Hippocampal formation (tissue), 2 donors: ENCODE measurements around the gene RUVBL1.
A peak's percentile ranks its signal among the peaks of the same experiment; 100 is the strongest.

Source experiments
- DNase-seq, 2 donors: peaks; one replicate each; lab custom pipeline; 2025; lab: John Stamatoyannopoulos, UW

Gene RUVBL1

GRCh38 chr3:128083396-128083795 lies 40.2 kb downstream of the RUVBL1 start:
- DNase-seq = no peak

- no peak for DNase-seq
Measured at GRCh38 chr3:128082546-128082945, 41.1 kb downstream of the RUVBL1 start.

DNA sequence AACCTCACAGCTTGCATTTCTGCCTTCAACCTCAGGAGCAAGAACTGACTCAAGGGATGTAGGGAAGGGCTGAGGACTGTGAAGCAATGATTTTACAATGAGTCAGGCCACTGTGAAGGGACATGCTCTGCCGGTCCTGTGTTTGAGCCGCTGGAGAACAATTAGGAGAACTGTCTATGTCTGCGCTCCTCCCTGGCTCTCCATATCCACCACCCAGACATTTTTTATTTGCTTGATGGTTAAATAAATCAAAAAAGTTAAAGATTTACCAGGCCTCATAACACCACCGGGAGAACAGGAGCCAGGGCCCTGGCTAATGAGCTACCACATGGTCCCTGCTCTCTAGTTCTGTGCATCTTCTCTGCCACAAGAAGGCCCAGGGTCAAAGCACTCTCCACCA lies 41.8 kb downstream of the RUVBL1 start:
- DNase-seq = no peak

DNA sequence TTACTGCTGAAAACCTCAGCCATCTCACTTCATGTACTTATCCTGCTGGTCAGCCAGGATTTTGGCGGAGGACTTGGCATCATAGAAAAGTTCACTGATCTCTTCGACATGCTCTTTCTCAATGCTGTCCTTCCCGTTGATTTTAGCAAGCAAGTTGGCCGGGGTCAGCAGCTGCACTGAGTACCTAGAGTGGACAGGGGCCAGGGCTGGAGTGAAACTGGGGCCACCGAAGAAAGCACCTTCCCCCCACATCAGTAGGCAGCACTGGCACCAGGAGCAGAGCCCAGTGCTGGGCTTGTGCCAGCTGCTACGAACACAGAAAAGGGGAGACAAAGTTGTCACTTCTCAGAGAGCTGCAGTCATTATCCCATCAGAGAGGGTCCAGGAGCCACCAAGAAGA lies 42.4 kb downstream of the RUVBL1 start:
- no peak for DNase-seq

GRCh38 chr3:128080323-128081080 lies 43.1 kb downstream of the RUVBL1 start:
- no peak for DNase-seq

DNA sequence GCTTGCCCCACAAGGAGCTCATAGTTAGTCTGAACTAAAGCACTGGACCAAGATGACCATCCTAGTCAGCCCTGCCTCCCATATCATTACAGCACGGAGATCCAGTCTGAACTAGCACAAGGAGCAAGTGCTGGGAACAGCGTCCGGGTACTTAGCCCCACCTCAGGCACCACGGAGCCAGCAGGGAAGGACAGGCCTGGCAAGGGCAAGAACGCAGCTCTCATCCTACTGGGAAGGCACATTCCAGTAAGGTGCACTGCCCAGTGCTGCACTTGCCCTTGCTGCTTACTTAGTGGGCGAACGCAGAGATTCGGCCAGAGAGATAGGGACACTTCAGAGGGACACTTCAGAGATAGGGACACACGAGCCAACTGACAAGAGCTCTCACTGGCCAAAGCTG lies 43.8 kb downstream of the RUVBL1 start:
- no peak for DNase-seq

DNA sequence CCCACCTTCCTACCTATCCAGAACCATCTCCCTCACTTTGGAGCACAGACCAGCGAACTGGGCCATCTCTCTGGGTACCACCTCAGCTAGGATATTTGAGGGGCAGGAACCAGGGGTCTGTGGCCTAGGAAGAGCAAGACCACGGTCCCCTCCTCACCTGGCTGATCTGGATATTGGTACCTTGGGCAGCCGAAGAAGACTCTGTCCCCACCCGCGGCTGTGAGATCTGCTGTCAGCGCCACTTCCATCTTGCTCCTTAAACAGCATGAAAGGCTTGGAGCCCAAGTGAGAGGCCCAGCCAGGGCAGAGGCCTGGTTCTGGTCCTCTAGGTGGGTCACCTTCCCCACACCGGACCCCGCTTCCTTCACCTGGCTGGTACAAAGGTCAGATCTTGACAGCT lies 44.7 kb downstream of the RUVBL1 start:
- no peak for DNase-seq

GRCh38 chr3:128078322-128078721 lies 45.3 kb downstream of the RUVBL1 start:
- no peak for DNase-seq

- no peak for DNase-seq
Measured at GRCh38 chr3:128077665-128078064, 45.9 kb downstream of the RUVBL1 start.

- no peak for DNase-seq
Measured at GRCh38 chr3:128077202-128077624, 46.4 kb downstream of the RUVBL1 start.

DNA sequence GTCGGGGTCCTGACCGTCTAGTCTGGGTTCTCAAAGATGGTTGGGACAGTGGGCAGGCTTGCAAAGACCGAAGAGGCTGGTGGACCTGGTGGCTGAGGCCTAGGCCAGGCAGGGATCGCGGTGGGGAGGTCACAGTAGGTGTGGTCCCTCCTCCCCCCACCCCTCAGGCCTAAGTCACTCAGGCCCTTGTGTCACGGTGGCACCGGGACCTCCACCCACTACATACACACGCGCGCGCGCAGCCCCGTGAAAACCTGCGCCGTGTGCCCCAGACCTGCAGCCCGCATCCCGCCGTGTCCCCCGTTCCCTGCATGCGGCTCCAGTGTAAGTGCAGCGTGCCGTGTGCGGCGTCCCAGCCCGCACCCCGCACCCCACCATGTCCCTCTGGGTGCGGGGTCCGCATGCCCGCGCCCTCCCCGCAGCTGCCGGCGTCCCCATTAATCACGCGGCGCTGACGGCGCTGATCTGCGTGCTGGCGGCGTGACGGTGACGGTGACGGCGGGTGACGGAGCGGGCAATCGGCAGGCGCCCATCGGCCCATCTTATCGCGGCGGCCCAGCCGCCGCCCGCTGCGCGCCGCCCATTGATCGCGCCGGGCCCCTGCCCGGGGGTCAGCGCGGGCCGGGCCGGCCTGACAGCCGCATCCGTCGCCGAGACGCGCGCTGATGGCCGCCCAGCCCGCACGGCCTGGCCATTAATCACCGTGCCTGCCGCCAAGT lies 47.0 kb downstream of the RUVBL1 start:
- DNase-seq = peak in 1 of 2 donors; percentile 38

- peak; percentile 79 to 83 for DNase-seq
Measured at GRCh38 chr3:128075522-128076482, 47.8 kb downstream of the RUVBL1 start.

DNA sequence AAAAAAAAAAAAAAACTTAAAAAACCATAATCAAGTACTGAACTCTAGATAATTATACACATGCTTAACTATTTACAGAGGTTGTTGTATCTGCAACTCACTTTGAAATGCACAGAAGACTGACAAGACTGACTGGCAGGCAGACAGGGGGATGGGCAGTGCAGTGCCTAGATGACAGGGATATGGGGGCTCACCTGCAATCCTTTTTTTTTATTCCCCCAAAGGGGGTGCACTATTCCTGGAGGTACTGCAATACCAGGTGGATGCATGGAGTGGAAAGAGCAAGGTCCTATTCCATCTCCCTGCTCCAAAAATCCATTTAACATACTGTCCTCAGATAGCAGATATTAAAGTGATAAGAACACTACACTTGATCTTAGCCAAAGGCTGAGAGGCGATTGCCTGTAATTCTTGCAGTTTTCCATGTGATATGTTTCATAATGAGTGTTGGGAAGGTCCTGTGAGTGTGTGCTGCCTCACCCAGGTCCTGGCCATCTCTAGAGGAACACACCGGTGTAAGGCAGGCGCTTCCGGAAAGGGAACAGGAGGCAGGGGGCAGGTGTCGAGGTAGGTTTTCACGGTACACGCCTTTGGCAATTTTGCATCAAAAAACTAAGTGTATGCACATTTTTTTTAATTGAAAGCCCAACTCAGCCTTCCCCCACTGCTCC lies 48.6 kb downstream of the RUVBL1 start:
- no peak for DNase-seq

GRCh38 chr3:128073807-128074206 lies 49.8 kb downstream of the RUVBL1 start:
- DNase-seq = no peak

DNA sequence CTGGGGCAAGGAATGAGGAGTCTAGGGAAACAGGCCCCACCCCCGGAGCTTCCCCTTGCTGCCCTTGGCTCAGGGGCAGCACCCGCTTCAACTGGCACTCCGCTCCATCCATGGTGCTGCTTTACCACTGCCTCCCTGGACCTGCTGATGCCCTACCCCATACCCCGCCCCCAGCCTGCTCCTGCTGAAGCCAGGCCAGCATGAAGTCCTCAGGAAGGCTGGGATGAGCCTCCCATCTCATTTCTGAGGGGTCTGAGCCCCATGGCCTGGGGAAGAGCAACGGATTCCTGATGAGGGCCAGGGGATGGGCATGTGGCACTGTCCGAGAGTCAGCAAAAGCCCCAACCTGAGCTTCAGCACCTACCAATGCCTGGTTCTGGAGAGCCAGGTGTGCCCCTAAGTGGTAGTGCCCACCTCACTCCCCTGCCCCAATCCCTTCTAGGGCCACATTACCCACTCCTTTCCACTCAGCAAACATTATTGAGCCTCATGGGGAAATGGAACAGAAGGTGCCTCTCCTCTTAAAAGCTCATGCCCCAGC lies 50.4 kb downstream of the RUVBL1 start:
- no peak for DNase-seq

DNA sequence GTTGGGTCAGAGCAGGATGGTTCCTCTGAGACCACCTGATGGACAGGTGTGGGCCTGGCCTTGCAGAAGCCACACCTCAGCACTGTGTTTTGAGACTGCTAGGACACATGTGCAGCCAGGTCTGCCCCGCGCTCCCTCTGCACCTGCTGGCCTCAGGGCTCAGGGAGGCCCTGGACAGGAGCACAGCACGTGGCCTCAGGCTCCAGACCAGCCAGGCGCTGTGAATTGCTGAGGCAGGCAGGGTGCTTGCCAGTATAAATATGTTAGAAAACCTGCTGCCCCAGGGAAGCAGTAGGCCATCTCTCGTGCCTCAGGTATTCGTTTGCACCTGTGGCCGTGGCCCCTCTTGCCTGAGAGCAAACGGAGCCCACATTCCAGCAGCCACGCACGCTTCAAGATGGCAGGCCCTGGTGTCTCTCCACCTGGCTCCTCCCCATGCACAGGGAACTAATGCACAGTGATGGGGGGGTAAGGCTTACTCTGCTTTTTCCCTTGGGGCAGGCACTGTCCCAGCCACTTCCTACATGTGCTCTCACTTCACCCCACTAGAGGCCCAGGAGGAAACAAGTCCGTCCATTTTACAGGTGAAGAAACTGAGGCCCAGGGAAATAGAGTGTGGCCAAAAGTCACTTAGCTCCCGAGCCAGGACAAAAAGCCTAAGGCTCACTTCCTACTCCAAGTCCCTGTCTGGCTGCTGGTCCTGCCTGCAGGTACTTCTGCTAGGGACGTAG lies 51.0 kb downstream of the RUVBL1 start:
- DNase-seq = no peak

- no peak for DNase-seq
Measured at GRCh38 chr3:128071771-128072453, 51.7 kb downstream of the RUVBL1 start.

DNA sequence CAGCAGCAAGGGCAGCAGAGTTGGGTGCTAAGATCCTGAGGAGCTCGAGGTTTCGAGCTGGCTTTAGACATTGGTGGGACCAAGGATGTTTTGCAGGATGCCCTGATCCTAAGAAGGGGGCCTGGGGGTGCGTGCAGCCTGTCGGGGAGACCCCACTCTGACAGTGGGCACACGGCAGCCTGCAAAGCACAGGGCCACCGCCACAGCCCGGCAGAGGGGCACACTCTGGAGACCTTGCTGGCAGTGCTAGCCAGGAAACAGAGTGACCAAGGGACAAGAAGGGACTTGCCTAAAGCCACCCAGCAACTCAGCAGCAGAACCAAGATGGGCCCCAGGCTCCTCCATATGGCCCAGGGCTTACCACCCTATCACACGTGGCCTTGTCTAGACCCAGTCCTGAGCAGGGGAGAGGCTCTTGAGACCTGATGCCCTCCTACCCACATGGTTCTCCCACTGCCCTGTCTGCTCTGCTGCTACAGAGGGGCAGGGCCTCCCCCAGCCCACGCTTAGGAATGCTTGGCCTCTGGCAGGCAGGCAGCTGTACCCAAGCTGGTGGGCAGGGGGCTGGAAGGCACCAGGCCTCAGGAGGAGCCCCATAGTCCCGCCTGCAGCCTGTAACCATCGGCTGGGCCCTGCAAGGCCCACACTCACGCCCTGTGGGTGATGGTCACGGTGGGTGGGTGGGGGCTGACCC lies 52.6 kb downstream of the RUVBL1 start:
- DNase-seq = no peak

- DNase-seq = no peak
Measured at GRCh38 chr3:128069271-128069670, 54.3 kb downstream of the RUVBL1 start.
